Kidney (tissue), 14 donors: ENCODE results near the gene HSD17B14. TPM values are rescaled to one million over a fixed set of nuclear protein-coding genes. Genes with fewer than 3 reads are reported as not detected.
A peak's percentile ranks its signal among the peaks of the same experiment; 100 is the strongest.
"Not testable (repeated sequence)": the region's sequence is repeated elsewhere in the genome, so short reads cannot be mapped to it uniquely, and the experiment has no call there.

ENCODE experiments used
- DNase-seq, 5 donors: peaks; one replicate each; pipeline ENCODE4 v3.0.0-alpha.2; 2013 to 2020
- FAIRE-seq: peaks from 2 replicates; lab custom pipeline; 2012; peaks lifted over from hg19 to GRCh38; lab: Jason Lieb, UNC
- H3K27ac ChIP-seq, 2 donors: one replicate each; pipeline ENCODE4 v1.7.0; 2013; ENCODE audit warnings: low read depth in 2 of 2, low read length in 2 of 2, inconsistent platforms in 1 of 2
- H3K27me3 ChIP-seq: one replicate; pipeline ENCODE4 v1.7.1; 2013; ENCODE audit warnings: low read length, inconsistent platforms; ENCODE audit not compliant: control insufficient read depth, insufficient read depth
- H3K36me3 ChIP-seq, 3 donors: one replicate each; pipeline versions ENCODE4 v1.7.0 to v1.7.1; 2013; ENCODE audit warnings: low read length in 3 of 3, control low read depth in 1 of 3, inconsistent platforms in 1 of 3; ENCODE audit not compliant: insufficient read depth in 3 of 3, control insufficient read depth in 2 of 3
- H3K4me1 ChIP-seq, 3 donors: one replicate each; pipeline versions ENCODE4 v1.7.0 to v1.7.1; 2013; ENCODE audit warnings: low read length in 3 of 3, inconsistent platforms in 1 of 3, low read depth in 1 of 3; ENCODE audit not compliant: control insufficient read depth in 2 of 3, insufficient read depth in 2 of 3
- H3K4me3 ChIP-seq, 3 donors: one replicate each; pipeline versions ENCODE4 v1.7.0 to v1.8.1; 2013; ENCODE audit warnings: low read length in 3 of 3, control low read depth in 1 of 3, inconsistent platforms in 1 of 3
- H3K9ac ChIP-seq, 3 donors: one replicate each; pipeline versions ENCODE4 v1.7.0 to v1.7.1; 2013; ENCODE audit warnings: low read length in 3 of 3, control low read depth in 1 of 3, inconsistent platforms in 1 of 3
- H3K9me3 ChIP-seq, 3 donors: one replicate each; pipeline versions ENCODE4 v1.7.0 to v1.7.1; 2013; ENCODE audit warnings: low read length in 3 of 3, control low read depth in 1 of 3, inconsistent platforms in 1 of 3; ENCODE audit not compliant: control insufficient read depth in 2 of 3, insufficient read depth in 1 of 3
- intact Hi-C: fragments of 100-400 bp; cut with DNase I; formaldehyde crosslinking; loops from one replicate; pipeline ENCODE4 v1.11.1; 2022
- polyA plus RNA-seq: library from polyadenylated mRNA; stranded (reverse); fragments of 350-450 nt; fragmentation: Illumina TruSeq; extraction: RNeasy Lipid Tissue Mini Kit (QIAGEN cat#74804); gene quantifications from one replicate; pipeline ENCODE4 v1.2.3, GENCODE V29; 2014; ENCODE audit warnings: low read depth, low replicate concordance; ENCODE audit not compliant: insufficient read depth
- total RNA-seq: library from RNA; stranded (reverse); fragmentation: NEBNext Ultra II Directional; extraction: Animal tissue kit (Norgen Biotek cat#: 25700); gene quantifications from one replicate; pipeline ENCODE4 v1.2.1, GENCODE V29; 2021
- TF ChIP-seq, protein P1 (sequence below): IDR thresholded peaks from 3 replicates; pipeline ENCODE4 v1.5.1; 2012; ENCODE audit warnings: mild to moderate bottlenecking, moderate library complexity, borderline replicate concordance; ENCODE audit not compliant: insufficient read depth; ENCODE audit errors: extremely low read depth
- donor health status: control.
- donor health status: control.
- donor health status: control.
- donor health status: control.
- donor health status: control.
- donor health status: DM: yes; HTN: yes; CAD: no.
- donor health status: Normal renal cell carcinoma (clear cell type).

Gene HSD17B14
- total and polyA plus RNA-seq, 2 donors from 2014 or later = 5.2 to 141 TPM

DNA sequence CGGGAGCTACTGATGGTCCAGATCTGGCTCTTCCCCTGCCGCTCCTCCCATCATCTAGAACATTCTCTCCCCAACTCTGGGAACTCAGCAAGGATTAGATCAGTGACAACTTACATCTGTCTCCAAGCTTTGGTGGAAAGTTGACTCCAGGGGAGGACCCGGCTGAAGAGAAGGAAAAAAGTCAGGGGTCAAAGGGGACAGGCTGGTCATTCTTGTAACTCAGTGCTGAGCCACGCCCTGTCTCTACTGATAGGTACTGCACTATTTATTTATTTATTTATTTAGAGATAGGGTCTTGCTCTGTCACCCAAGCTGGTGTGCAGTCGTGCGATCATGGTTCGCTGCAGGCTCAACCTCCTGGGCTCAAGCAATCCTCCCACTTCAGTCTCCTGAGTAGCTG, 17.8 kb upstream of the HSD17B14 start:
- no peak for FAIRE-seq

GRCh38 chr19:48853483-48853882, 17.2 kb upstream of the HSD17B14 start:
- no peaks in the 10 kb centered on the region for H3K36me3 ChIP-seq
- TF ChIP-seq, protein P1, sequence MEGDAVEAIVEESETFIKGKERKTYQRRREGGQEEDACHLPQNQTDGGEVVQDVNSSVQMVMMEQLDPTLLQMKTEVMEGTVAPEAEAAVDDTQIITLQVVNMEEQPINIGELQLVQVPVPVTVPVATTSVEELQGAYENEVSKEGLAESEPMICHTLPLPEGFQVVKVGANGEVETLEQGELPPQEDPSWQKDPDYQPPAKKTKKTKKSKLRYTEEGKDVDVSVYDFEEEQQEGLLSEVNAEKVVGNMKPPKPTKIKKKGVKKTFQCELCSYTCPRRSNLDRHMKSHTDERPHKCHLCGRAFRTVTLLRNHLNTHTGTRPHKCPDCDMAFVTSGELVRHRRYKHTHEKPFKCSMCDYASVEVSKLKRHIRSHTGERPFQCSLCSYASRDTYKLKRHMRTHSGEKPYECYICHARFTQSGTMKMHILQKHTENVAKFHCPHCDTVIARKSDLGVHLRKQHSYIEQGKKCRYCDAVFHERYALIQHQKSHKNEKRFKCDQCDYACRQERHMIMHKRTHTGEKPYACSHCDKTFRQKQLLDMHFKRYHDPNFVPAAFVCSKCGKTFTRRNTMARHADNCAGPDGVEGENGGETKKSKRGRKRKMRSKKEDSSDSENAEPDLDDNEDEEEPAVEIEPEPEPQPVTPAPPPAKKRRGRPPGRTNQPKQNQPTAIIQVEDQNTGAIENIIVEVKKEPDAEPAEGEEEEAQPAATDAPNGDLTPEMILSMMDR = no peak

More for the DNA sequence above, 17.8 kb upstream of the HSD17B14 start:
- no peak overlapping the region for H3K9ac ChIP-seq
- H3K4me1 ChIP-seq = no peaks in the 10 kb centered on the region
- TF ChIP-seq, protein P1 = no peak
- no peaks in the 10 kb centered on the region for H3K9me3 ChIP-seq
- intact Hi-C loops = no loop called here
- H3K27me3 ChIP-seq = no peaks in the 10 kb centered on the region
- no peak overlapping the region for H3K4me3 ChIP-seq
- no peak overlapping the region for H3K27ac ChIP-seq
- H3K36me3 ChIP-seq = no peaks in the 10 kb centered on the region
- peak in 1 of 5 donors; percentile 40 for DNase-seq

DNA sequence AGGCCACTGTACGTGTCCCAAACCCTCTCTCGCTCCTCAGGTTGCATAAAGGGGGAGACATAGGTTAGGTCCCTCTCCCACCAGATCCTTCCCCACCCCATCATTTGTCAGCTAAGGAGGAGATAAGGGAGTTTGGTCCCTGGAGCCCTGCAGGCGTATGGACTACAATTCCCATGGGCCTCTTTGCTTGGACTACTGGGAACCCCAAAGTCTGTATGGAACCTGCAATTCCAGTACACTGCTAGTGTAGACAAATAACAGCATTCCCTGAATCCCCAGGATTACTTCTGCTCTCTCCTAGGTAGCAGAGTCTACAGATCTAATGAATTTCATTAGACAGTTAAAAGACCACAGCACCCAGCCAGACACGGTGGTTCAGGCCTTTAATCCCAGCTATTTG, 16.0 kb upstream of the HSD17B14 start:
- FAIRE-seq (no peak), DNase-seq (no peak)
- no peaks in the 10 kb centered on the region for H3K27me3 ChIP-seq
- H3K9me3 ChIP-seq = no peaks in the 10 kb centered on the region
- no peaks in the 10 kb centered on the region for H3K4me1 ChIP-seq
- no peak overlapping the region for H3K4me3 ChIP-seq
- no peaks in the 10 kb centered on the region for H3K36me3 ChIP-seq
- TF ChIP-seq, protein P1 = no peak
- H3K27ac ChIP-seq = no peak overlapping the region
- H3K9ac ChIP-seq = no peak overlapping the region
- intact Hi-C loops = no loop called here

More at GRCh38 chr19:48853483-48853882, 17.2 kb upstream of the HSD17B14 start:
- Histone ChIP-seq H3K27ac (no peak overlapping the region), H3K9ac (no peak overlapping the region), H3K9me3 (no peaks in the 10 kb centered on the region), H3K4me1 (no peaks in the 10 kb centered on the region), H3K27me3 (no peaks in the 10 kb centered on the region), H3K4me3 (no peak overlapping the region)
- FAIRE-seq (no peak), DNase-seq (no peak)
- intact Hi-C loops = no loop called here

- H3K27me3 ChIP-seq, intact Hi-C loops, FAIRE-seq, H3K36me3 ChIP-seq, H3K4me3 ChIP-seq, H3K27ac ChIP-seq, DNase-seq, H3K4me1 ChIP-seq, H3K9ac ChIP-seq, H3K9me3 ChIP-seq: not testable (repeated sequence)
These were observed 10.4 kb upstream of the HSD17B14 start for GRCh38 chr19:48846659-48847058.
